Smooth muscle cell (in vitro differentiated cells): ENCODE data around the gene CAMTA1. TPM values are rescaled to one million over a fixed set of nuclear protein-coding genes. Genes with fewer than 3 reads are reported as not detected.

Experiments
- DNase-seq: peaks from one replicate; lab custom pipeline; 2025; ENCODE audit not compliant: unreplicated experiment; lab: John Stamatoyannopoulos, UW
- H2AFZ ChIP-seq: fragments of 200-600 bp; sonication (generic); 2 replicates; pipeline ENCODE4 v1.6.0; 2016; ENCODE audit warnings: antibody characterized with exemption, low read depth, mild to moderate bottlenecking
- H3F3A ChIP-seq: fragments of 200-600 bp; sonication (generic); 2 replicates; pipeline ENCODE4 v1.6.0; 2017; ENCODE audit warnings: antibody characterized with exemption, low read depth
- H3K27ac ChIP-seq: fragments of 200-600 bp; sonication (generic); 2 replicates; pipeline ENCODE4 v1.5.1; 2016; ENCODE audit warnings: low read depth, mild to moderate bottlenecking
- H3K27me3 ChIP-seq: fragments of 200-600 bp; sonication (generic); 2 replicates; pipeline ENCODE4 v1.6.1; 2016; ENCODE audit warnings: low read depth, mild to moderate bottlenecking
- H3K36me3 ChIP-seq: fragments of 200-600 bp; sonication (generic); 2 replicates; pipeline ENCODE4 v1.5.1; 2016; ENCODE audit warnings: low read depth
- H3K4me1 ChIP-seq: fragments of 200-600 bp; sonication (generic); 2 replicates; pipeline ENCODE4 v1.5.1; 2016; ENCODE audit warnings: low read depth
- H3K4me2 ChIP-seq: fragments of 200-600 bp; sonication (generic); 2 replicates; pipeline ENCODE4 v1.6.0; 2016; ENCODE audit warnings: mild to moderate bottlenecking
- H3K4me3 ChIP-seq: fragments of 200-600 bp; sonication (generic); 2 replicates; pipeline ENCODE4 v1.5.1; 2016; ENCODE audit warnings: mild to moderate bottlenecking
- H3K79me2 ChIP-seq: fragments of 200-600 bp; sonication (generic); 2 replicates; pipeline ENCODE4 v1.6.0; 2016; ENCODE audit warnings: low read depth, mild to moderate bottlenecking
- H3K9ac ChIP-seq: fragments of 200-600 bp; sonication (generic); 2 replicates; pipeline ENCODE4 v1.6.0; 2016; ENCODE audit warnings: low read depth
- H3K9me3 ChIP-seq: fragments of 200-600 bp; sonication (generic); replicated peaks from 2 replicates; pipeline ENCODE4 v1.5.1; 2016; ENCODE audit warnings: low read depth
- H4K20me1 ChIP-seq: fragments of 200-600 bp; sonication (generic); 2 replicates; pipeline ENCODE4 v1.6.0; 2016; ENCODE audit warnings: low read depth
- CTCF ChIP-seq: fragments of 200-600 bp; sonication (generic); IDR thresholded peaks from 2 replicates; pipeline ENCODE4 v1.5.1; 2017; ENCODE audit warnings: borderline replicate concordance, mild to moderate bottlenecking, antibody characterized with exemption; ENCODE audit not compliant: insufficient read depth, poor library complexity, severe bottlenecking
- WGBS: methylation state at CpG from one replicate; pipeline ENCODE4 v1.1.7; 2016; ENCODE audit warnings: low lambda C conversion rate; 5-methylcytosine and 5-hydroxymethylcytosine counted together
- polyA plus RNA-seq: library from polyadenylated mRNA; unstranded; fragments of >200 nt; fragmentation: Nextera tagmentation; extraction: Ambion mirVana; gene quantifications from 2 replicates; pipeline ENCODE4 v1.2.1, GENCODE V29; 2016
- total RNA-seq: library from RNA; depleted of rRNA; stranded (reverse); fragments of >200 nt; gene quantifications from 2 replicates; pipeline ENCODE4 v1.2.3, GENCODE V29; 2014

The CAMTA1 gene
- total and polyA plus RNA-seq, 2 experiments from 2014 or later: 139 to 145 TPM

- Histone ChIP-seq H3K4me2 (no peak overlapping the region), H4K20me1 (no peaks in the 10 kb centered on the region), H3K9ac (no peak overlapping the region), H3K79me2 (no peaks in the 10 kb centered on the region), H3F3A (no peaks in the 10 kb centered on the region), H3K4me3 (no peak overlapping the region), H3K36me3 (no peaks in the 10 kb centered on the region), H3K27me3 (no peaks in the 10 kb centered on the region), H3K9me3 (no peaks in the 10 kb centered on the region), H3K27ac (no peak overlapping the region), H2AFZ (no peak overlapping the region), H3K4me1 (no peaks in the 10 kb centered on the region)
- TF ChIP-seq CTCF: no peak
- 84% methylated on average over 16 of the region's 16 CpGs for WGBS
- DNase-seq: no peak
Measured at GRCh38 chr1:7441143-7441841, 656.0 kb downstream of the CAMTA1 start.

DNA sequence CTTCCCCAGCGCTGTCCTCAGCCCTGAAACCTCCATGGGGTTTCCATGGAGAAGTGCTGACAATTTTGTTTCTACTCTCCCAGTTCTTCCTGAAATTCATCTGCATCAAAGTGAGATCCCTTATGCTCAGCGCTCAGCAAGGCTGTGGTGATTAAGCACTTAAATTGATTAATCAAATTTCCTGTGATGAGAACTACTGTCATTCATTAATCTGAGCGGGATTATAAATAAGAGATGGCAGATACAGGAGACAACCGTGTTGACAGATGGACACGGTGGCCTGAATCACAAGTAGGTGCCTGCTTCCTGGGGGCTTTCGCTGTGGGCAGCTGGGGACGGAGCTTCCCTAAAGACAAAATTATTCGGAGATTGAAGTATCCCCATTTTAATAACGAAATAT lies 656.8 kb downstream of the CAMTA1 start:
- Histone ChIP-seq H3K27ac (no peak overlapping the region), H2AFZ (no peak overlapping the region), H3K79me2 (no peaks in the 10 kb centered on the region), H3K9me3 (no peaks in the 10 kb centered on the region), H3K36me3 (no peaks in the 10 kb centered on the region), H3K9ac (no peak overlapping the region), H3K4me3 (no peak overlapping the region), H3K4me2 (no peak overlapping the region), H3K27me3 (no peaks in the 10 kb centered on the region), H3F3A (no peaks in the 10 kb centered on the region), H3K4me1 (no peaks in the 10 kb centered on the region), H4K20me1 (no peaks in the 10 kb centered on the region)
- TF ChIP-seq CTCF: no peak
- WGBS: 92% methylated on average over 9 of the region's 9 CpGs
- no peak for DNase-seq

DNA sequence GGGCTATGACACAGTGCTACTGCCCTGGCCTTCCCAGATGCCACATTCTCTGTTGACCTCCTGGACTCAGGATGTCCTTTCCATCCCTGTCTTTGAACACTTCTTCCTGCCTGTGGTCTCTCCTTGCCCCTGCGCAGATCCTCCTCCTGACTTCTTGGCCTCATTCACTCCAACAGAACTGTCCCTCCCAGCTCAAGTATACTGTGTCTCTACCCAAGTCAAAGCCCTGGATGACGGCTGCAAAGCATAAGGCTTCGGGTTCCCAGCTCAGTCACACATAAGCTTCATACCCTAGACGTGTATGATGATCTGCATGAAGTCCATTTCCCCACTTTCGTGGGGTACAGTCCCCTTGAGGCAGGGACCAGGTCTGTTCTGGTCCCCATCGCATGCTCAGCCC lies 657.7 kb downstream of the CAMTA1 start:
- no peak for TF ChIP-seq CTCF
- 94% methylated on average over 6 of the region's 6 CpGs for WGBS
- H3K4me2 ChIP-seq: no peak overlapping the region

GRCh38 chr1:7444363-7444762 lies 659.1 kb downstream of the CAMTA1 start:
- Histone ChIP-seq H3K4me1 (peaks cover 6% of the 10 kb centered on the region), H3K9ac (no peak overlapping the region), H3K27ac (no peak overlapping the region), H3K4me2 (no peak overlapping the region), H3K9me3 (no peaks in the 10 kb centered on the region), H3K36me3 (no peaks in the 10 kb centered on the region), H4K20me1 (no peaks in the 10 kb centered on the region), H2AFZ (no peak overlapping the region), H3K4me3 (no peak overlapping the region), H3K79me2 (no peaks in the 10 kb centered on the region), H3K27me3 (no peaks in the 10 kb centered on the region), H3F3A (no peaks in the 10 kb centered on the region)
- WGBS: 84% methylated on average over 4 of the region's 4 CpGs
- no peak for TF ChIP-seq CTCF
- DNase-seq: no peak

More for the DNA sequence above, 657.7 kb downstream of the CAMTA1 start:
- Histone ChIP-seq H3F3A (no peaks in the 10 kb centered on the region), H3K9ac (no peak overlapping the region), H3K4me1 (no peaks in the 10 kb centered on the region), H4K20me1 (no peaks in the 10 kb centered on the region), H3K79me2 (no peaks in the 10 kb centered on the region), H3K27me3 (no peaks in the 10 kb centered on the region), H3K9me3 (no peaks in the 10 kb centered on the region), H2AFZ (no peak overlapping the region), H3K4me3 (no peak overlapping the region), H3K27ac (no peak overlapping the region), H3K36me3 (no peaks in the 10 kb centered on the region)
- no peak for DNase-seq
